Caki2 (cell line): ENCODE data around the gene PTPMT1. TPM values are rescaled to one million over a fixed set of nuclear protein-coding genes. Genes with fewer than 3 reads are reported as not detected.
"Not testable (repeated sequence)": the region's sequence is repeated elsewhere in the genome, so short reads cannot be mapped to it uniquely, and the experiment has no call there.

ENCODE experiments used
- DNase-seq: peaks from one replicate; pipeline ENCODE4 v3.0.0-alpha.2; 2015; ENCODE audit warnings: low read depth
- in situ Hi-C: cut with HindIII; loops from 2 replicates; pipeline ENCODE4 v1.10.0; 2016; ENCODE audit warnings: low sequenced_read_pairs, low pct_unique_long_range_greater_than_20kb, mixed read lengths
- total RNA-seq: library from RNA; depleted of rRNA; stranded (reverse); fragments of >200 nt; shearing (Covaris generic); gene quantifications from 2 replicates; pipeline ENCODE4 v1.2.3, GENCODE V29; 2014; ENCODE audit warnings: low replicate concordance

The PTPMT1 gene
- total RNA-seq, 1 experiment from 2014 or later = 109 TPM

DNA sequence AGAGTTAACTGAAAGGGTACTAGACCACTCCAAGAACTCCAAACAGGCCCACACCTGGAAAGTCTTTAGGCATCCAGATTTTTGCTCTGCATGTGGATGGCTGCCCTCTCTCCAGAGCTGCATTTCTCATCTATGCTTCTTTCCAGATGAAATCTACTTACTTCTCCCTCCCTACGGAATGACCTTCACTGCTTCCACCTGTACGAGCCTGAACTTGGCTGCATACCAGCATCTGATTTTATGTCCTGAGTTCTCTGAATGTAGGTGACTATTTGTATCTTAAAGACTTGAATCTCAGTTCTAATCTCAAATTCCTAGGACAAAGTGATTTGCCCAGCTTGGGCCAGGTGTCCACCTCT, 25.7 kb upstream of the PTPMT1 start:
- DNase-seq = no peak
- in situ Hi-C loops = no loop called here

DNA sequence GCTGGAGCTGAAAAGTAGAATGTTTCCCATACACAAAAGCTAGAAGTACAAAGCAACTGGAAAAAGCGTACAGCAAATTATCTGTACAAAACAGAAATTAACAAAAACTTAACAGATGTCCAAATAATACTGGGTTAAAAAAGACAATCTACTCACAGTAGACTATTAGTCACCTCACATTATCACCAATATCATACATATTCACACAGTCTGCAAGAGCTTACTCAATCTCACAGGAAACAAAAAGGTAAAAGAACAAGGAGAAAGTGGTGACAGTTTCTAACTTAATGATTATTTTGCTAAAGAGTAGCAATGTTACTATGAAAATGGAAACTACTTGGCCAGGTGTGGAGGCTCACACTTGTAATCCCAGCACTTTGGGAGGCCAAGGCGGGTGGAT, 24.3 kb upstream of the PTPMT1 start:
- in situ Hi-C loops = no loop called here
- DNase-seq = no peak

GRCh38 chr11:47545298-47545697, 20.1 kb upstream of the PTPMT1 start:
- in situ Hi-C loops = no loop called here
- DNase-seq = no peak

GRCh38 chr11:47546274-47546673, 19.1 kb upstream of the PTPMT1 start:
- in situ Hi-C loops = not testable (repeated sequence)

GRCh38 chr11:47550288-47551047, 14.9 kb upstream of the PTPMT1 start:
- in situ Hi-C loops = no loop called here
- DNase-seq = no peak

More at GRCh38 chr11:47546274-47546673, 19.1 kb upstream of the PTPMT1 start:
- not testable (repeated sequence) for DNase-seq

- peak; percentile 36 for DNase-seq
Measured at GRCh38 chr11:47551086-47551485, 14.3 kb upstream of the PTPMT1 start.

DNA sequence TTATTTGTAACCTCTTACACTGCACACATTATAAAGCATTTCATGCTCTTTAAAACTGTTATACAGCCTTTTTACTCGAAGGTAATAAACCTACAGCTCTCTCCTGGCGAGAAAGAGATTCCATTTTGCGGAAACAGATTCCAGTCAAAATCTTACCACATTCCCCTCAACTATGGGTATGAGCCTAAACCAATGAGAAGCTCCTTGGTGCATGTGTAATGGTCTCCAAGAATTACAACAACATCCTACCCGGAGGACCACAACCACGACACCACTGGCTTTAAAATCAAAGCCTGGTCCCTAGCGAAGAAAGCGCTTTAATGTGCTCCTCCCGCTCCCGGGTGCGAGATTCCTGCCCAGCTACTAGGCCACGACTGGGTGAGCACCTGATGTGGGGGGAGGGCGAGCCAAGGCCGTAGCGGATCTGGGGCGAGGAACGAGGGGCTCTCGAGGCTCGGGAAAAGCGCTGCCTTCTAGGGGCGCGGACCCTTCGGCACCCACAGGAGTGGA, 13.3 kb upstream of the PTPMT1 start:
- in situ Hi-C loops = no loop called here
- DNase-seq = peak; percentile 25

More at GRCh38 chr11:47551086-47551485, 14.3 kb upstream of the PTPMT1 start:
- in situ Hi-C loops = no loop called here

GRCh38 chr11:47552566-47553405, 12.6 kb upstream of the PTPMT1 start, which contains the start of gene CELF1:
Gene CELF1, minus strand, starts transcription at chr11:47553132. Its CDS starts 53,609 bp downstream, at chr11:47499523.
- in situ Hi-C loops = no loop called here
- DNase-seq = peak; percentile 83

DNA sequence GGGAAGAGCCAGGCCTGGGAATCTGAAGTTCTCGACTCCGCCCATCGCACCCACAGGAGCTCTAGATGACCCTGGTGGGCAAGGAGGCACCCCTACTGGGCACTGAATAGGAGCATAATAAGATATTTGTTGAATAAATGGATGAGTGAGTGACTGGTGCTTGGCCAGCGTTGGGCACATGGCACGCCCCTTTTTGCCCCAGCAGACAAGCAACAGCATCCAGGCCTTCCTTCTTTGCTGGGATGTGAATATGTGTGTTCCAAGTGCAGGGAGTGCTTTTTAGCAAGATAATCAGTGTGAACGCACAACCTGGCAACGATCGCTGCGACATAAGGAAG, 12.0 kb upstream of the PTPMT1 start:
- in situ Hi-C loops = no loop called here

DNA sequence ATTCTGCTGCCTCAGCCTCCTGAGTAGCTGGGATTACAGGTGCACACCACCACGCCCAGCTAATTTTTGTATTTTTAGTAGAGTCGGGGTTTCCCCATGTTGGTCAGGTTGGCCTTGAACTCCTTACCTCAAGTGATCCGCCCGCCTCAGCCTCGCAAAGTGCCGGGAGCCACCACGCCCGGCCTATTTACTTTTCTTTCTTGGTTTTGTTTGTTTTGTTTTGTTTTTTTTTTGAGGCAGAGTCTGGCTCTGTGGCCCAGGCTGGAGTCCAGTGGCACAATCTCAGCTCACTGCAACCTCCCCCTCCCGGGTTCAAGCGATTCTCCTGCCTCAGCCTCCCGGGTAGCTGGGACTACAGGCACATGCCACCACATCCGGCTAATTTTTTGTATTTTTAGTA, 8.4 kb upstream of the PTPMT1 start:
- DNase-seq, in situ Hi-C loops: not testable (repeated sequence)

More for the DNA sequence above, 12.0 kb upstream of the PTPMT1 start:
- DNase-seq = no peak

- in situ Hi-C loops = no loop called here
- no peak for DNase-seq
Measured at GRCh38 chr11:47558695-47559094, 6.7 kb upstream of the PTPMT1 start.

GRCh38 chr11:47560426-47560825, 5.0 kb upstream of the PTPMT1 start:
- in situ Hi-C loops = no loop called here
- no peak for DNase-seq

- DNase-seq, in situ Hi-C loops: not testable (repeated sequence)
Measured at GRCh38 chr11:47562393-47562792, 3.0 kb upstream of the PTPMT1 start.

DNA sequence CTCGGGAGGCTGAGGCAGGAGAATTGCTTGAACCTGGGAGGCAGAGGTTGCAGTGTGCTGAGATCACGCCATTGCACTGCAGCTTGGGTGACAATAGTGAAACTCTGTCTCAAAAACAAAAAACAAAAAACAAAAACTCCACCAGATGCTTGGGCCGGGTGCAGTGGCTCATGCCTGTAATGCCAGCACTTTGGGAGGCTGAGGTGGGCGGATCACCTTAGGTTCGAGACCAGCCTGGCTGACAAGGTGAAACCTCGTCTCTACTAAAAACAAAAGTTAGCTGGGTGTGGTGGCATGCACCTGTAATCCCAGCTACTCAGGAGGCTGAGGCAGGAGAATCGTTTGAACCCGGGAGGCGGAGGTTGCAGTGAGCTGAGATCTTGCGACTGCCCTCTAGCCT, 1.0 kb upstream of the PTPMT1 start:
- DNase-seq, in situ Hi-C loops: not testable (repeated sequence)

GRCh38 chr11:47564933-47565339, 463 bp upstream of the PTPMT1 start:
- DNase-seq = no peak
- in situ Hi-C loops = no loop called here

- no peak for DNase-seq
- in situ Hi-C loops = no loop called here
Measured at GRCh38 chr11:47566149-47566698, 825 bp downstream of the PTPMT1 start.

- in situ Hi-C loops = no loop called here
- no peak for DNase-seq
Measured at GRCh38 chr11:47569646-47570045, 4.2 kb downstream of the PTPMT1 start.

- in situ Hi-C loops = no loop called here
Measured at GRCh38 chr11:47570651-47571356, 5.4 kb downstream of the PTPMT1 start.

More at GRCh38 chr11:47570651-47571356, 5.4 kb downstream of the PTPMT1 start:
- no peak for DNase-seq
